Germinal center (tissue), 1 donor: ENCODE data around the gene ELMOD1.

Experiments
- DNase-seq: peaks from one replicate; pipeline ENCODE4 v3.0.0; 2012; ENCODE audit warnings: mixed read lengths, low spot score

ELMOD1 gene

DNA sequence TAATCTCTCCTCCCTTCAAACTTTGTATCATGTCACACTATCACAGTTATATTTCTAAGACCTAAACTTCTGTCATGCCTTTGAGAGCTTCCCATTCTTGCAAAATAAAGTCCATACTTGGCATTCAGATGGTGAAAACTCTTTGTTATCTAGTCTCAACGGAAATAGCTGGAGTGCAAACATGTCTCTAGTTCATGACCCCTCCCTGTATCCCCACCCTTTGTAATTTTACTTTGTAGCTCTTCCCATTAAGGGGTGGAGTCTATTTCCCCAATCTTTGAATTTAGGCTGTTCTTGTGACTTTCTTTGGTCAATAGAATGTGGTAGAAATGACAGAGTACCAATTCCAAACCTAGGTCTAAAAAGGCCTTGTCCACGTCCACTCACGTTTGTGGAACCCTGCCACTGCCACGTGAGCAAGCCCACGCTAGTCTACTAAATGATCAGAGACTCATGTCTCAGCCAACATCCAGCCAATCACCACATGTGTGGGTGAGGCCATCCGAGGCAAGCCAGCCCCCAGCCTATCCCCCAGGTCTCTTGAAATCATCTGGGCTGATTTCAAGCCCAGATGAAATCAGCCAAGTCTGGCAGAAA, 97.5 kb downstream of the ELMOD1 start:
- no peak for DNase-seq

DNA sequence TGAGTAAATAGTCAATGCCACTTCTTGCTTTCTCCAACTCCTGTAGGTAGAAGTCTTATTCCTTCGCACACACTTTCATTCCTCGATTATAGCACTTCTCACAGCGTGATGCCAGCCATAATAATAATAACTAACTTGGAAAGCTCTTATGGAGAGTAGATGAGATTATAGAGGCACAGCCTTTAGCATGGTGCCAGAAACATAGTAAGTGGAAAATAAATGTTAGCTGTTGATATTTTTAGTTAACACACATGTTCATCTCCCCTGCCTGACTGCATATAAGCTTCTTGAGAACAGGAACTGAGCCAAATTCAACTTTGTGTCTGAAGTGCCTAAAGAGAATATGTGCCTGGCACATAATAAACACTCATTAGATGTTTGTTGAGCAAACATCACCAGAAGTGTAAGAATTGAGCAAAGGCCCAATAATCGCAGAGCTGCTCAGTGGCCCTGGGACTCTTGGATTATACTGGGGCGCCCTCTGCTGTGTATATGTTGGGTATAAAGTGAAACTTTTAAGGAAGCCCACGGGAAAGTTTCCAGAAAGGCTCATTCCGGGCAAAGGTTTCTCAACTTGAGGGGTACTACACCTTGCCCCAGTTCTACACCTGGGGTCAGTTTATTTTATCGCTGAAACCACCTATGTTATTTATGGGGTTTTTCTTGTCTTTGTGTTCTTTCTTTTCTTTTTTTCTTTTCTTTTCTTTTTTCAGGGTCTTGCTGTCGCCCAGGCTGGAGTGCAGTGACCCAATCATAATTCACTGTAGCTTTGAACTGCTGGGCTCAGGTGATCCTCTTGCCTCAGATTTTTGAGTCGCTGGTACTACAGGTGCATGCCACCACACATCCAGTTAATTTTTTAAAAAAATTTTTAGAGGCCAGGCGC, 98.6 kb downstream of the ELMOD1 start:
- DNase-seq = peak; percentile 35

DNA sequence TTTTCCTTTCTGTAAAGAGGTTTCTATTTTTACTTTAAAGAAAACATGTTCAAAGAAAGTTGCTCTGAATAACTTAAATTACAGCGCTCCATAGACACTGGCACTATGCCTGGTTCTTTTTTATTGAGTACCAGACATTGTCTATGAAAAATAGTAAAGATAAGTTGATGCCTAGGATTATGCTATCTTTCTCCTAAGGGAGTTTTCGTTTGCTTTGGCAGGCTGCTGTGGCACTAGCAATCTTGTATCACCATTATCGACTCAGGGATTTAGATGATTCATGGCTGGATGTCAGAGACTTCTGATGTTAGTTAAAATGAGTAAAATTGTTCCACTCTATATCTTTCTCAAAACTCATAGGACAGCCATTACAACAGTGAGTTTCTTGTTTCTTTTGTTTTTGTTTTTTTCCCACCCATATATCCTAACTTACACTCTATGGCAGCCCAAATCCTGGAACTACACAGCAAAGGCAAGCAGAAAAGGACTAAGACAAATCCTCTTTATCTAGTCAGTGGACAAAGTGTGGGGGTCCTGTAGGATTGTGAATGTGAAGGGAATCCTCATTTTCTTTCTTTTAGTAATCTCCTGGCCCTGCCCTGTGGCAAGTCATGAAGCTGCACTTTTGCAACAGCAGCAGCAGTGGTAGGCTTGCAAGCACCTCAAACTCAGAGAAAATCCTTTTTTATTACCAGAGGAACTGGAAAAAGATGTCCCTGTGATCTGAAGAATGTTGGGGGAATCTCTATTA, 100.2 kb downstream of the ELMOD1 start:
- DNase-seq = no peak

- DNase-seq = no peak
These were observed 104.5 kb downstream of the ELMOD1 start for GRCh38 chr11:107695446-107695845.

GRCh38 chr11:107696140-107696539, 105.2 kb downstream of the ELMOD1 start:
- no peak for DNase-seq

- DNase-seq = no peak
These were observed 106.3 kb downstream of the ELMOD1 start for GRCh38 chr11:107697291-107697690.

DNA sequence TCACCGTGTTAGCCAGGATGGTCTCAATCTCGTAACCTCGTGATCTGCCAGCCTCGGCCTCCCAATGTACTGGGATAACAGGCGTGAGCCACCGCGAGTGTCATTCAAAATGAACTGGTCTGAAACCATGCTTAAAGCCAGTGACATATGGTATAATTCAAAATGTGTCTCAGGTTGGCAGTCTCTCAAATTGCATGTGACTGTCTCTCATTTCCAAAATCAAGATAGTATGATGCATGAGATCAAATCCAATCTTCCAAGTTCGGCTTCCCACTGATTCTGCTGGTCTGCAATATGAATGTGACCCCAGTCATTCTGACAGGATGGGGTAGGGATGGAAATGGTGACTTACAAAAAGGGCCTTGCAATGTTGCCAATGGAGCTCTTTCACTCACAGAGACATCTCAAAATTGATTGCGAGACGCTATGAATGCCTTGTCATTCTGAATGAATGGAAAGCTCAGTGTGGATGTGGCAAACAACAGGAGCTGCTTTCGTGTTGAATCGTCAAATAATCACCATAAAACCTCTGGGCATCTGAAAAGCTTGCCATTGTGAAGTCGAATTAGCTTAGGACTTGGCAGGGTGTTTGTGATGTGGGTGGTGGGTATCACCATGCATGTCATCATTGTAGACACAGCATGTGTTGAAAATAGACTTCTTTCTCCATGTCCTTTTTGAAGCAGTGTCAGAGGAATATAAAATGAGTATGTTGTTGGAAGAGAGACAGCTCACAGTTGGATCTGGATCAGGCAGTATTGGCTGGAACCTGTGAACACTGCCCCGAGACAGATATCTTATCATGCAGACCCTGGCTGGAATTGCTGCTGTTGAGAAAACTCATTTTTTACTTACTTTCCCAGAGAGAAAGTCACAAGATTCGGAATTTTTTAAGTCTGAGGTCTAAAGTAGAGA, 108.7 kb downstream of the ELMOD1 start:
- DNase-seq = no peak

GRCh38 chr11:107702109-107702660, 111.2 kb downstream of the ELMOD1 start:
- no peak for DNase-seq

DNA sequence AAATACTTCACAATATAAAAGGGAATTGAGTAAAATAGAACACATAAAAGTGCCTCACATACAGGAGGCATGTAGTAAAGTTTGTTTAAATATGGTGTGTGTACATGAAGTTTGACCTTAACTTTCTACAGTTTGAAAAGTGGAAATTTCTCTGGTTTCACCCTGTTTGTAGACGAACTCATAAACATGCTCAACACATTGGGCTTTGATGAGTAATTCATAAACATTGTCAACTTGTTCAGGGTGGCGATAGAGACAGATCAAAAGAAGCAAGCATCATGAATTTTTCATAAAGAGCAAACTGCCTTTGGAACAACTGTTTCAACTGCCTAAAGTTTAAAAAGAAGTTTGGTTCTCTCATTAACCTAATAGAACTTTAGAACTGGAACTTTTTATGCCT, 111.8 kb downstream of the ELMOD1 start:
- no peak for DNase-seq

- no peak for DNase-seq
These were observed 113.5 kb downstream of the ELMOD1 start for GRCh38 chr11:107704451-107704850.

GRCh38 chr11:107705027-107705426, 114.1 kb downstream of the ELMOD1 start:
- DNase-seq = no peak

DNA sequence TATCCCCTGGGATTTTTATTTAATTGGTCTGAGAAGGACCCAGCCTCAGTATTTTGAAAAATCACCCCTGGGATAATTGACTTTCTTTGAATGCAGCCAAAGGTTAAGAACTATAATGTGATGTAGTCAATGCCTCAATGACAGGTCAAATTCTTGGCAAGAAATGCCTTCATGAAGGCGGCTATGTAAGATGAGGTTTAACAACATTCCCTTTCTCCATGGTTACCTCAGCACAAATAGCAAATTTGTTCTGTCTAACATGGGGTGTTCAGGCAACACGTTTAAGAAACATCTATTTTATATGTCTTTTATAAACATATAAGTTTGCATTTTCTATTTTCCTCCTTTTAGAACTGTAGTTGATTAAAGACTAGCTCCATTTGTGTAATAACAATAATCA, 115.6 kb downstream of the ELMOD1 start:
- no peak for DNase-seq

- no peak for DNase-seq
These were observed 116.3 kb downstream of the ELMOD1 start for GRCh38 chr11:107707215-107707671.

DNA sequence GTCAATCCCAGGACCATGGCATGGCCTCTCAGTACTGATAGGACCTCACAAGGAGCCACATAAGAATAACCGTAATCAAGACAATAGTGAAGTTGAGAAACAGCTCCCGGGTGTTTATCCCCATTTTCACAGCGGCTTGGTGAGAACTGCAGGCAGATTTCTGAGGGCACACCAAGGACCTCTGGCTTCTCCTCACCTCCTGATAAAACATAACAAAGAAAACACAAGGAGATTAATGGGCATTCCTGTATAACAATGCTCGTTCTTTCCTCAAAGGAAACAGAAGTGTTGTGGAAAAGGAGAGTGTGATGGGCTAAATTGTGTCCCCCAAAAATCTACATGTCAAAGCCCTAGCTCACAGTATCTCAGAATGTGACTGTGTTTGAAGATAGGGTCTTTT, 116.9 kb downstream of the ELMOD1 start:
- no peak for DNase-seq

DNA sequence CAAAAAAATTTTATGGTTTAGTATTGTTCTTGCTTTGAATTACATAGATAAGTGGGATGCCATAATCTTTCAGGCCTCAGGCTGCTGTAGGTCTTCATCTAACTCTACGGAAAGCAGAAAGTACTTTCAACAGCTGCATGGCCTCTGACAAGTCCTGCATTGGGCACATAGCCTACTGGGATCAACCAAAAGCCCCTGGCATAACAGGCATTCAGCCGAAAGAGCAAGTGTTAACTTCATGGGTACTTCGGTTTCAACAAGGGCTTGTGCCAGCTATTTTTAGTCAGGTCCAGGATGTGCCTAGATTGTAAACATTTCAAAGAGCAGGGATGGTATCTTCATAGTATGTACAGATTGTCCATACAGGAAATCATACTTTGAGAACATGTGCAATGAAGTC, 117.8 kb downstream of the ELMOD1 start:
- no peak for DNase-seq

GRCh38 chr11:107710301-107710700, 119.4 kb downstream of the ELMOD1 start:
- no peak for DNase-seq

GRCh38 chr11:107711861-107712755, 121.2 kb downstream of the ELMOD1 start, which contains the start of gene SLN:
SLN (minus strand) TSS chr11:107712056.
- DNase-seq = no peak

- no peak for DNase-seq
These were observed 122.1 kb downstream of the ELMOD1 start for GRCh38 chr11:107713009-107713408.
